ENCODE measurements around the gene GLT6D1. TPM values are rescaled to one million over a fixed set of nuclear protein-coding genes. Genes with fewer than 3 reads are reported as not detected.
"Not testable (repeated sequence)": the region's sequence is repeated elsewhere in the genome, so short reads cannot be mapped to it uniquely, and the experiment has no call there.

The GLT6D1 gene
- total RNA-seq, 1 donor from 2014 or later = not detected

DNA sequence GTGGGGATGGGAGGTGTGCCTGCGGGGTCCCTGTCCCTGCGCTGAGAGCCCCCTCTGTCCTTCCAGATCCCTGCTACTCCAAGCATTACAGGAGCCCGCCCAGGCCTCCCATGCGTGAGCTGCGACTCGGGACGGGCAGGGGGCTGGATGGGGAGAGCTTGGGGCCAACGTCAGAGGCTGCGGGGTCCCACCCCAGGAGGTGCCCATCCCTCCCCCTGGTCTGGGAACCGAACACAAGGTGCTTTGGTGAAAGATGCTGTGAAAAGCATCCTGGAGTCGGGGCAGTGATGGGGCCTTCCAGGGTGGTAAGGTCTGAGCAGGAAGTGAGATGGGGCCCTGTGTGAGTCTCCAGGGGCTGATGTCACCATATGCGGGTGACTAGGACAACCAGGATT lies 26.5 kb upstream of the GLT6D1 start:
- DNase-seq (ENCODE audit: low read depth) = no peak

DNA sequence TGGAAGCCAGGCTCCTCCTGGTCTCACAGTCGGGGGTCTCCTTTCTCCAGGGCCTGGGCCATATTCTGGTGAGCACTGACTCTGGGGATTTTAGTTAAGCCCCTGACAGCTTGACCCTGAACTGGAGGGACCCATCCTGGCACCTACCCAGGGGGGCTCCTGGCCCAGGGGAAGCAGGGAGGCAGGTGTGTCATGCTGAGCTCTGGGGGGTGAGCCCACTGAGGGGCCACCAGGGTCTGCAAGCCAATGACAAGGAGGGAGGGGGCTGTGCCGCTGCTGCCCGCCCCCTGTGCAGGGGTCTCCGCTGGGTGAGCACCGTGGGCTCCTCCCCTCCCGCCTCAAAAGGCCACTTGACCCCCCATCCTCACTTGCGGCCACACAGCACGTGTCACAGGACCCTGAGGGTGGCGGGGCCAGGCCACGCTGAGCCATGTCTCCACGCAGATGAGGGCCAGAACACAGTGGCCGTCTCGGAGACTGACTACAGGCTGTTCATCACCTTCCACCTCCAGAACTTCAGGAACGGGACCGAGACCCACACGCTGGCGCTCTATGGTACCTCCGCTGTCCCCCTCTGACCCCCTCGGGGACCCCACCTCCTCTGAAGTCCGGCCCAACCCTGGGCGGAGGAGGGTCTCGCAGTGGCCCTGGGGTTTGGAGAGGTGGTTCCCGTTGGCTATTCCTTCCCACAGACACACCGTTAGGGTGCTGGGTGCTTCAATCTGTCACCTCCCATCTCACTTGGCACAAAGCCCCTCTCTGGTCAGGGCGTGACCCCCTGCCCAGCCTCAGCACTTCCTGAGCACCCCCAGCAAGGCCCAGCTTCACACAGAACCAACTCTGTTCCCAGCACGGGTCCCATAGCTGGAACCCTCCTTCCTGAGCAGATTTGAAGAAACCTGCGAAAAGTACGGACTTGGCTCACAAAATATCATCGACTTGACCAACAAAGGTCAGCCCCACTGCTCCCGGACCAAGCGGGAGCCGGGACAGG lies 25.8 kb upstream of the GLT6D1 start:
- DNase-seq (ENCODE audit: low read depth) = no peak

DNA sequence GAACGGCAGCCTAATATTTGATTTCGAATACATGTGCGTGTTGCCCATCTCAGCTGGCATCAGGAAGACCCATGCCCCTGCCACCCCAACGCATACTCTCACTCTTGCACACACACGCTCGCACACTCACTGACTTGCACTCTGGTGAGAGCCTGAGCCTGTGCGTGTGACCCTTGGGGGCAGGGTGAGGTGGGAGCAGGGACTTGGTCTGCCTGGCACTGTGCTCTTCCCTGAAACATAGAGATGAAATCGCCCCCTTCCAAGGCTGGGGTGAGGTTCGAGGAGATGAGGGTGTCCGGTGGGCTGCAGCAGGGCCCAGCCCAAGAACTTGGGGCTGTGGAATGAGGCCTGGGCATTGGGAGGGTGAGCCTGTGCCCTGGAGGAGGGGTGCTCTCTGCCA lies 24.9 kb upstream of the GLT6D1 start:
- no peak for DNase-seq (ENCODE audit: low read depth)

DNA sequence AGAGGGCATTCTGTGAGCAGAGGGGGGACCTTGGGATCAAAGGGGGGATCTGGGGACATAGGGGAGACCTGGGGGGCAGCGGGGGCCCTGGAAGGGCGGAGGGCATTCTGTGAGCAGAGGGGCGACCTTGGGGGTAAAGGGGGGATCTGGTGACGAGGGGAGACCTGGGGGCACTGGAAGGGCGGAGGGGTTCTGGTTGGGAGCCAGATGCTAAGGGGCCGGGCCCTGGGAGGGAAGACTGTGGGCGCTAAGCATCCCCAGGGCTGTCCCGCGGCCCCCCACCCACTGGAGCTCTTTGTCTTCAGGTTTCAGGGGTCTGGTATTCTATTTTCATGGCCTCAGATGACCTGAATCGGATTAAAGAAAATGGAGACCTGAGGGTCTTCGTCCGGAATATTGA lies 24.5 kb upstream of the GLT6D1 start:
- no peak for DNase-seq (ENCODE audit: low read depth)

DNA sequence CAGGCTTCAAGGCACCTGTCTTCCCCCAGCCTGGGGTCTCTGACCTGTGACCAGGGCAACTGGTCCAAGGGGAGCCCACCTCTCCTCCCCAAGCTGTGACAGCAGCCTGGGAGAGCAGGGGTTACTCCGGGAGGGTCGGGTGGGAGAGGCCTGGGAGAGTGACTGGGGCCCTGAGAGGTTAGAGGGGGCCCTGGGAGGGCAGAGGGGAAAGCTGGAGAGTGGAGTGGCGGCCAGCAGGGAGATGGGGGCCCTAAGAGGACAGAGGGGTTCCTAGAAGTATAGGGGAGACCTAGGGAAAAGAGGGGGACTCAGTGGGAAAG lies 24.1 kb upstream of the GLT6D1 start:
- no peak for DNase-seq (ENCODE audit: low read depth)

DNA sequence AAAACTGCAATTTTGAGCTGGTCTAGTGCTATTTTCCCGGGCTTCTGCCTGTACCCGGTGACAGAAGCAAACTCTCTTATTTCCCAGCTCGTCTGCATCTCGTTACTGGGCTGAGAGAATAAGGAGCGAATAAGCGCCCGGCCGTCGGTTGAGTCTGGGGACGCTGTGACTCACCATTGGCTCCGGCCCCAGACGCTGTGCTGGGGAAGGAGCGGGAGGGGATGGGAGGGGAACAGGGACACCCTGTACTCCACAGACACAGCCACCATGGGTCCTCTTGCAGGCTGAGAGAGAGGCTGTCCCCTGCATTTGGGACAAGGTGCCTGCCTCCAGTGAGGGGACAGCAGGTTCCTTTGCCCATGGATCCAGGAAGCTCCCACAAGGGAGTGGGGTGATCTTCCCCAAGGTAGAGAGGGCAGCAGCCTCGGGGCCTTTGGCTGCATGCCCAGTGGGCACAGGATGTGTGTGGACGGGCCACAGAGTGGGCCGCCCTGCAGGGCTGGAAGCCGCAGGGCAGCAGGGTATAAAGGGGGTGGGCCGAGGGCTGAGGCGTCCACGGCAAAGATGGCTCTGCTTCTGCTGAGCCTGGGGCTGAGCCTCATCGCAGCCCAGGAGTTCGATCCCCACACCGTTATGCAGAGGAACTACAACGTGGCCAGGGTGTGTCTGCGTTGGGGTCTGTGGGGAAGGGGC lies 23.6 kb upstream of the GLT6D1 start, which contains the start of gene LCN9:
TSS of gene LCN9 (plus strand) at position 552 of the 693 bp plus-strand sequence. CDS start at position 565, 13 bp downstream.
- no peak for DNase-seq (ENCODE audit: low read depth)

DNA sequence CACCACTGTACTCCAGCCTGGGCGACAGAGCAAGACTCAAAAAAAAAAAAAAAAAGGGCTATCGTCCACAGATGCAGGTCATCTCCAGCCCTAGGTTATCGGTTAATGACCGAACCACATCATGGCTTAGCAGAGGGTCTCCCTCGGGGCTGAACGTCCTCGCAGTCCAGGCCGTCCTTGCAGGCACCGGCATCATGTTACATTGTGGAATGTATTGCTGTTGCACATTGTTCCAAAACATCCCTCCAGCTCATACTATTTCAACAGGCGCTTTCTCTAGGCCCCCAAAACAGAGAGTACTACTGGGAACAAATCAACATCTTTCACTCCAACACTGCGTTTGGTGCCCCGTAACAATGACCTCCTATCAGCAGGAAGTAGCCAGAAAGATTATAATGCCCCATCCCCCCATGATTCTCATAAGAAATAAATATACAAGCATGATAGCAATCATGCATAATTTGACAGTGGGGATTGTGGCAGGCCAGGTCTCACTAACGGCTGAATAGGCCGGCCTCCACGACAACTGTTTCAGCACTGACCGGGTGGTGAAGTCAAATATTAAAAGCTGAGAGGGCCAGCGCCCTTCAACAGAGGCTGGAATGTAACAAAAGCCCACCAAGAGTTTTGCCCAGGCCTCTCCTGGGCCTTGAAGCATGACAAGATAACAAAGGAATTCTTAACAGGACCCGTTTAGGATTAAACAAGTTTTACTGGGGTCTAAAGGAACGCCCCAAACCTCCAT lies 22.6 kb upstream of the GLT6D1 start:
- no peak for DNase-seq (ENCODE audit: low read depth)

DNA sequence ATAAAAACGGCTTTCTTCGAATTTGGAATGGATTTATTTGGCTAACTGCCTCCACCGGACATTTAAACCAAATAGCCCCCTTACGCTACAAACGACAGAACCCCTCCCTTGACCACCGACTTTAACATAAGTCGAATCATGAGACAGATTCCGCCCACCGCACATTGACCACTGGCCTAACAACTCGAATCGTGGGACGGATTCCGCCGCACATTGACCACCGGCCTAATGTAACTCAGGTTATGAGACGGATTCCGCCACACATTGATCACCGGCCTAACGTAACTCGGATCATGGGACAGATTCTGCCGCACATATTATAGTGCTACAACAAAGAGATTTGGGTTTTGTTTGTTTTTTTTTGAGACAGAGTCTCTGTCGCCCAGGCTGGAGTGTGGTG lies 21.1 kb upstream of the GLT6D1 start:
- no peak for DNase-seq (ENCODE audit: low read depth)

DNA sequence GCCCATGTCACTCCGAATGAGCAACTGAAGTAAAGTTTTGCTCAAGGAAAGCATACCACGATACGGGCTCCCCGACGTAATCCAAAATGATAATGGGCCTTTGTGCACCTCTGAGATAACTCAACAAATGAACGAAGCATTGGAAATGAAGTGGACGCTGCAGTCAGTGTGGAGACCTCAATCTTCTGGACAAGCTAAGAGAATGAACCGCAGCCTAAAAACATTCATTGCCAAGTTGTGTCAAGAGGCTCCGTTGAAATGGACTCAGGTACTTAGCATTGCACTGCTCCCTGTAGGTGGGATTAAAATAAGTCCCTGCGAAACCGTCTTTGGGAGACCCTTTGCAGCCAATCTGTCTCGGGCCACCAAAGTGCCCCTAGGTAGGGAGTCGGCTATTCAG lies 19.9 kb upstream of the GLT6D1 start:
- DNase-seq (ENCODE audit: low read depth) = no peak

DNA sequence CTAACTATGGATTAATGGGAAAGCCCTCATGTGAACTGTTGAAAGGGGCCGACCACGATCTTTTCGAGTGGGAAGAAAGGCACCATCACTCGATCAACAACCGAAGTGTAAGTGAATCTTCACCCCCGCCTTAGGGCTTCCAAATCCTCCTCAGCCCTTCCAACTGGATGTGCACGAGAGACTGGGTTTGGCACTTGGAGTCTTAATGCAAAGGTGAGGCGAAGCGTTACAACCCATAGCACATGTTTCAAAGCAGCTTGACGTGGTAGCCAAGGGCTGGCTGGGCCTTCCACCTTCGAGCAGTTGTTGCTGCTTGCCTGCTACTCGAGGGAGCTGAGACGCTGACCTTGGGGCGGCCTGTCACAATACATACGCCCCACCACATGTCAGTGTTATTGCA lies 18.1 kb upstream of the GLT6D1 start:
- no peak for DNase-seq (ENCODE audit: low read depth)

DNA sequence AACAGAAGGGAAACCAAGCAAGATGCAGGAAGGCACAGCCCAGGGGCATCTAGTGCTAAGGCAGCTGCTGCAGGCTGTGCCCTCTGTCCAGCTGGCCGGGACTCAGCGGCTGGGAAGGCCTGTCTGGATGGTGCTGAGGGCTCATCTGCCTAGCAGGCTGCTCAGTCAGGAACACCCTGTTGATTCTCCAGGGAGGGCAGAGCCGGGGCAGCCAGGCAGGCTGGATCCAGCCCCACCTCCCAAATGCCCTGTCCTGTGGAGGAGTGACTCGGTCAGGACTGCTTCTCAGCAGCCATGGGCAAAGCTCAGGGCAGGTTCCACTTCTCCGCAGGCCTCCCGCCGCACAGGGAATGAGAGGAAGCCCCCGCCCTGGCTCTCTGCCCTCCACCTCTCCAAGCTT lies 16.0 kb upstream of the GLT6D1 start:
- DNase-seq (ENCODE audit: low read depth) = no peak

DNA sequence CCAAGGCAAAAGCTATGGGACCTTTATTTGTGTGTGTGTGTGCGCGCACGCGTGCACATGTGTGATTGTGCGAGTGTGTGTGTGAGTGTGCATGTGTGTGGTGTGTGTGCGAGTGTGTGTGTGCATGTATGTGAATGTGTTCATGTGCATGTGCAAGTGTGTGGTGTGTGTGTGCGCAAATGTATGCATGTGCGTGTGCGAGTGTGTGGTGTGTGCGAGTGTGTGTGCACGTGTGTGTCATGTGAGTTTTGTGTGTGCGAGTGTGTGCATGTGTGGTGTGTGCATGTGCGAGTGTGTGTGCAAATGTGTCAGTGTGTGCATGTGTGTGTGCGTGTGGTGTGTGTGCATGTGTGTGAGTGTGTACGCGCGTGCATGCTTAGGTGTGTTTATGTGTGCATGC lies 11.1 kb upstream of the GLT6D1 start:
- no peak for DNase-seq (ENCODE audit: low read depth)

DNA sequence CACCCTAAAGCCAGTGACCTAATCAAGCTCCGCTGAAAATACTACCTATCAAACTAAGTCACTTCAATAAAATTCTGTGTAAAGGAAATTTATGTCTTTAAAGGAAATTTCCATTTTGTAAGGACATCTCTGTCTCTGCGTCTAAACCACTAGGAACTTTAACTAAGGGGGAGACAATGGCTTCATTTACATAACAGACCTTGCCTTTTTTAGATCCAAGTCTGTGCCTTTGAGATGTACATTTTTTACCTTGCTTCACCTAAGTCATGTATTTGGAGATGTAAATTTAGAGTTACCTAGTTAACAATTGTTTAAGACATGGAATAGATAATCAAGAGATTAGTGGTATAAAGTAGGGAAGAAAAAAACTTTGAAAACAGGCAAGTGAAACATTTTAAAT lies 10.2 kb upstream of the GLT6D1 start:
- DNase-seq (ENCODE audit: low read depth) = no peak

DNA sequence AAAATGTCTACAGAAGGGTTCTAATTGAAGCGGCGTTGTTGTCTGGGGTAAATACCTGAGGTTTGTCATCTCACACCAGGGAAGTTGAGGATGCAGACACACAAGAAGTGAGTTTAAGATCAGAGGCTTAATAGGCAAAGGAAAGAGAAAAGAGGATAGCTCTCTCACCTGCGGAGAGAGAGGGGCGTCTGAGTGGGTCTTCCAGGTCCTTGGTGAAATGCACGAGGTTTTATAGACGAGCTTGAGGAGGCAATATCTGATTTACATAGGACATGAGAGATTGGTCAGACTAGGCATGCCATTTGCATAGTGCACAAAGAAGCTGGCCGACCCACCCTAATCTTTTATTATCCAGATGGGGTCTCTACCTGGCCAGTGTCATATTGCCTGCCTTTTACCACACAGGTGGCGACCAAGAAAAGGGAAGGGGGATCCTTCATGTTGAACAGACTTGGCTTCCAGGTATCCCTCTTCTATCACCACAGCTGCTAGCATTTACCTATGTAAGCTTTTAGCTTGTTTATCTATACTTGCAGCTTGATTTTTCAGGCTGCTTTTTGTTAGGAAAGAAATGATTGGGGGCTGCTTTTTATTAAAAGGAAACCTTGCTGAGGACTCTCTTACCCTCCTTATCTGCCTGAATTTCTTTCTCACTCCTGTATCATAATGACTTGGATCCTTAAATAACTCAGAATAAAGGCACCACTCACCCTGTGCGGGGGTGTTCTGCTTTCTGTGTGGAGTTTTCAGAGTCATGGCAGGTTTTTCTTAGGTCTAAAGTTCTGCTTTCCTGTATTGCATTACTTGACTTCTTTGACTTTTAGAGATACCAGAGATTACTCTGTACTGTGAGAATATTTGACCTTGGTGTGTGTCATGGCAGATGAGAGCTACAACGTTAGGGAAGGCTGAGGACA lies 9.4 kb upstream of the GLT6D1 start:
- DNase-seq (ENCODE audit: low read depth) = no peak

DNA sequence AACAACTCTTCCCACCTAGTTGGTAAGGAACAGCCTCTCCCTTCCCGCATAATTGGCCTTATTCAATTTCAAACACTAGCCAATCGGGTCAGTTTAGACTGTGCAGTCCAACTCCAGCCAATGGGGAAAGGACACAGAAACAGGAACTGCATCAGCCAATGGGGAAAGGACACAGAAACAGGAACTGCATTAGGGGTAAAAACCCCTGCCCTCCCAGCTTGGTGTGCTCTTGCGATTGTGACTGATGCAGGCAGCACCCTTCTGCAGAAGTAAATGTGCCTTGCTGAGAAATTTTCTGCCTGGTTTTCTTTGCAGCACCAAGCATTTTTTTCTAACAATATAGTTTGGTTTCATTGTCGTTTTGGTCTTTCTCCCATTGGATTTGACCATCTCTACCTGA lies 8.5 kb upstream of the GLT6D1 start:
- no peak for DNase-seq (ENCODE audit: low read depth)

DNA sequence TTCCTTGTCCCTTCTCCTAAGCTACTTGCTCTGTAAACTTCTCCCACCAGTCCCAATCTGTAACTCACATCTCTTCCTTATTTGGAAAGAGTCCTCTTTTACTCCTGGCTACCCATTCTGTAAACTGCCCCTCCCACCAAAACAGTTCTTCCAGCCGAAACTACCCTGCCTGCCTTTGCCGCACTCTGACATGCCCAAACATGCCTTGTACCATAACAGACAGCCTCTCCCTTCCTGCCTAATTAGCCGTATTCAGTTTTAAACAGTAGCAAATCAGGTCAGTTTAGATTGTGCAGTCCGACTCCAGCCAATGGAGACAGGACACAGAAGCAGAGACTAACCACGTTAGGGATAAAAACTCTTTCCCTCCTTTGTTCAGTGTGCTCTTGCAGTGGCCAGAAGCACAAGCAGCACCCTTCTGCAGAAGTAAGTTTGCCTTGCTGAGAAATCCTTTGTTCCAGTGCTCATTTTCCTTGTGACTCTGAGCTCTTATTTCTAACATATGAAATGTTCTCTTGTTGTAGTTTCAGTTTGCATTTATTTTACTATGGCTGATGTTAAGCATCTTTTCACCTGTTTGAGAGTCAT lies 5.4 kb upstream of the GLT6D1 start:
- DNase-seq (ENCODE audit: low read depth) = no peak

DNA sequence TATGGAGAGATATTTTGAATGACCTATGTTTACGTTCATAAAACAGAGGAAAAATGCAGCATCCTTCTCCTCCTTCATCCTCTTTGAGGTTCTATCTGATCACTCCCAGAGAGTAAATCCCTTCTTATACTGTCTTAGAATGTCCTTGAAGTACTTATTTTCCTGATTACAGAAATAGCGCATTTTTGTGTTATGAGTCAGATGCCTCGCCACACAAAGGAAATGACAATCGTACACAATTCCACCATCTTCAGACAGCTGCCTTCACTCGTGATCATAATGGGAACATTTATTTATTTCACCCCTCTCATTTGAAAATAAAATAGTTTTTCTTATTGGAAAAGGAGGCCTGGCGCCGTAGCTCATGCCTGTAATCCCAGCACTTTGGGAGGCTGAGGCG lies 2.4 kb upstream of the GLT6D1 start:
- no peak for DNase-seq (ENCODE audit: low read depth)

DNA sequence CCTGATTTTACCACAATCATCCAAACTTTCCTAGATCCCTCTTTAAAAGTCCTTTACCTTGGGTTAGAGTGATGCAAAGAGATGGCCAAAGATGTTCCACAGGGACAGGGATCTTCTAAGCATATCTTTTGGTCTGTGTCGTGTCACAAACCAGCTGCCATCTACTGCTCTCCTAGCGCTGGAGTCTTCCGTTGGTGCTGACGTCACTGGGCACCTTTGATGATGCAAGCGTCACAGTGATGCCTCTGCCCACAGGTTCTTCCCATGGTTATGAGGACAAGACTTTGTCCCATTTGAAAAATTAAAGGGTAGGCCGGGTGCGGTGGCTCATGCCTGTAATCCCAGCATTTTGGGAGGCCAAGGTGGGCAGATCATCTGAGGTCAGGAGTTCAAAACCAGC lies 1.7 kb upstream of the GLT6D1 start:
- no peak for DNase-seq (ENCODE audit: low read depth)

DNA sequence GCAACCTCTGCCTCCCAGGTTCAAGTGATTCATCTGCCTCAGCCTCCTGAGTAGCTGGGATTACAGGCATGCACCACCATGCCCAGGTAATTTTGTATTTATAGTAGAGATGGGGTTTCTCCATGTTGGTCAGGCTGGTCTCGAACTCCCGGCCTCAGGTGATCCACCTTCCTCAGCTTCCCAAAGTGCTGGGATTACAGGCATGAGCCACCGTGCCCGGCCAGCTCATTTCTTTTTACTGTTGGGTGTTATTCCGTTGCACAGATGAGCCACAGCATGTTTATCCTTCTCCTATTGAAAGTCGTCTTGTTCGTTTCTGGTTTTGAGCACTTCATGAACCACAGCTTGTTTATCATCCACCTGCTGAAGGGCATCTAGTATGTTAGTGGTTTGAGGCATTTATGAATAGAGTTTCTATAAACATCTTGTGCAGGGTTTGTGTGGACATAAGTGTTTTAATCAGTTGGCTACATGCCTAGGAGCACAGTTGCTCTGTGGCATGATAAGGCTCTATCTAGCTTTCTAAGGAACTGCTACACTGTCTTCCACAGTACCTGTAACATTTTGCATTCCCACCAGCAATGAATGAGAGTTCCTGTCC lies 2.3 kb downstream of the GLT6D1 start:
- DNase-seq (ENCODE audit: low read depth) = not testable (repeated sequence)

DNA sequence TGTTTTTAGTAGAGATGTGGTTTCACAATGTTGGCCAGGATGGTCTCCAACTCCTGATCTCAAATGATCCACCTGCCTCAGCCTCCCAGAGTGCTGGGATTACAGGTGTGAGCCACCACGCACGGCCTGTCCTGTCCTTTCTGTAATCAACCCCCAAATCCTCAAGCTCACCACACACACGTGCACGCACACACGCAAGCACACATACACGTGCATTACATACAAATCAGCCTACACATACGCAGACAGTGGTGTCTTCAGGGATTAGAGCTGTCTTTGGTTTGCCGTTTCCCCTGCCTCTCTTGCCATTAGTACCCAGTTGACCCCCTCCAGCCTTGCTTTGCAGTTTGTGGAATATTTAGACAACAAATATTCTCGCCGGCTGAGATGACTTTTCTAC lies 6.5 kb downstream of the GLT6D1 start:
- no peak for DNase-seq (ENCODE audit: low read depth)

DNA sequence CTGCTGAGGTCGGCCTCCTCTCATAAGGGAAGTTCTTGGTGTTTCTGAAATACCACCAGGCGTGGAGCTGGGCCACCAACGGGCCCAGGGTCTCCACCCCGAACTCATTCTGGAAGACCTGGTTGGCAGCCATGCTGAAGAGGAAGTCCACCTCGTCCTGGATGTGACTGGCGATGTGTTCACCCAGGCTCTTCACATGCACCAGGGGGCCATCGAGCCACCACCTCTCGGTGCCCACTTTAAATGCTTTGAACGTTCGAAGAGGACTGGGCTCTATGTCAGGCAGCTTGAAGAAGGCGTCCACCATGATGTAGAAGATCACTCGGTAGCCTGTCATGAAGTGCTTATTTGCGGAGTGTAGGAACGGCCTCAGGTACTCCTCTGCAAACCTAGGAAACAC lies 15.1 kb downstream of the GLT6D1 start:
- no peak for DNase-seq (ENCODE audit: low read depth)

All from renal cortical epithelial cell (primary cell).